Esophagus muscularis mucosa (tissue), 4 donors: ENCODE data around the gene MRPL32. TPM values are rescaled to one million over a fixed set of nuclear protein-coding genes. Genes with fewer than 3 reads are reported as not detected.

Source experiments
- DNase-seq: peaks from one replicate; pipeline ENCODE4 v3.0.0-alpha.2; 2017; ENCODE audit errors: extremely low spot score
- H3K27ac ChIP-seq, 4 donors: fragments of 200-600 bp; sonication (generic); replicated peaks in 1 of 4; 1 replicate in 3 of 4; 2 replicates in 1 of 4; pipeline ENCODE4 v1.5.1; 2016 to 2019; ENCODE audit warnings: mild to moderate bottlenecking in 1 of 4
- H3K27me3 ChIP-seq, 4 donors: fragments of 200-600 bp; sonication (generic); one replicate each; pipeline versions ENCODE4 v1.5.1 to v1.6.0; 2016 to 2019
- H3K36me3 ChIP-seq, 4 donors: fragments of 200-600 bp; sonication (generic); one replicate each; pipeline ENCODE4 v1.5.1; 2016 to 2019
- H3K4me1 ChIP-seq, 4 donors: fragments of 200-600 bp; sonication (generic); one replicate each; pipeline ENCODE4 v1.5.1; 2016 to 2019
- H3K4me3 ChIP-seq, 4 donors: fragments of 200-600 bp; sonication (generic); 1 replicate in 2 of 4; 2 replicates in 2 of 4; pipeline ENCODE4 v1.5.1; 2016 to 2019; ENCODE audit warnings: mild to moderate bottlenecking in 4 of 4, moderate library complexity in 1 of 4
- H3K9me3 ChIP-seq, 4 donors: fragments of 200-600 bp; sonication (generic); 1 replicate in 3 of 4; 2 replicates in 1 of 4; pipeline ENCODE4 v1.5.1; 2016 to 2019
- EP300 ChIP-seq: sonication (generic); formaldehyde crosslinking; IDR thresholded peaks from one replicate; pipeline ENCODE4 v1.6.1; 2017; ENCODE audit warnings: antibody characterized with exemption
- POLR2A ChIP-seq: fragments of 450-650 bp; IDR thresholded peaks from one replicate; pipeline ENCODE4 v1.6.1; 2017; ENCODE audit warnings: antibody characterized with exemption, moderate library complexity, mild to moderate bottlenecking, low read depth
- POLR2AphosphoS5 ChIP-seq, 2 donors: sonication (generic); formaldehyde crosslinking; IDR thresholded peaks; one replicate each; pipeline ENCODE4 v1.6.1; 2017; ENCODE audit warnings: antibody characterized with exemption in 2 of 2
- WGBS: methylation state at CpG from one replicate; pipeline ENCODE4 v1.1.5; 2018; 5-methylcytosine and 5-hydroxymethylcytosine counted together
- intact Hi-C: fragments of 100-400 bp; cut with DNase I; formaldehyde crosslinking; loops from one replicate; pipeline ENCODE4 v1.15.1; 2023
- total RNA-seq, 4 donors: library from RNA; depleted of rRNA; stranded (reverse); fragments of >200 nt; gene quantifications; one replicate each; pipeline versions ENCODE4 v1.1.0 to v1.2.1, GENCODE V29; 2016
- TF ChIP-seq, protein P1 (sequence below), 3 experiments: fragments of 200-600 bp in 2 of 3; fragments of 450-650 bp in 1 of 3; sonication (generic) in 2 of 3; IDR thresholded peaks; one replicate each; pipeline ENCODE4 v1.5.1; 2017 to 2019; ENCODE audit warnings: antibody characterized with exemption in 3 of 3, mild to moderate bottlenecking in 2 of 3, moderate library complexity in 1 of 3

MRPL32 gene
- total RNA-seq, 4 donors from 2014 or later = 40.5 to 63.3 (median 45.8) TPM

DNA sequence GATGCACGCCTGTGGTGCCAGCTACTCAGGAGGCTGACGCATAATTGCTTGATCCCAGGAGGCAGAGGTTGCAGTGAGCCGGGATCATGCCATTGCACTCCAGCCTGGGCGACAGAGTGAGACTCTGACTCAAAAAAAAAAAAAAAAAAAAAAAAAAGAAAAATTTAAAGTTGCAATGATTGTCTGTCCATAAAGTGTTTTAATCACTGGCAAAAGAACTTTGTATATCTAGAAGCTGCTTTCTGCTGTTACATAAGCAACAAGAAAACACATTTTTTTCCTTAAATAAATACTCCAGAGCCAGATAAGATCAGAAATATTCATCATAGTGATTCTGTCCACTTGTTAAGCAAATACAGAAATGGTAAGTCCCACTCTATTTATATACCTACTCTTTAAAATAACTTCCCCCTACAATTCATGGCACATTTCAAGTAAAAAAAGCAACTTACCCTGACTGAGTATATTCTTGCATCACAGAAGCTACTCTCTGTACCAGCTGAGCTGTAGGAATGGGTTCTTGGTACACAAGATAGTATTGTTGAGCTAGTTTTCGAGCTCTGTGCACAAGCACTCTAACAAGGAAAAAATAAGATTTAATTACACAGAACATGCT, 7.8 kb upstream of the MRPL32 start:
- no peaks in the 10 kb centered on the region for H3K27me3 ChIP-seq
- 91% methylated on average over 5 of the region's 5 CpGs for WGBS
- H3K4me1 ChIP-seq = peaks cover 12 to 18% (median 15%) of the 10 kb centered on the region in 4 donors
- no peak for DNase-seq
- TF ChIP-seq EP300 (no peak), POLR2AphosphoS5 (IDR thresholded peaks at IDR 0.05) (no peak), POLR2A (no peak)
- TF ChIP-seq, protein P1, sequence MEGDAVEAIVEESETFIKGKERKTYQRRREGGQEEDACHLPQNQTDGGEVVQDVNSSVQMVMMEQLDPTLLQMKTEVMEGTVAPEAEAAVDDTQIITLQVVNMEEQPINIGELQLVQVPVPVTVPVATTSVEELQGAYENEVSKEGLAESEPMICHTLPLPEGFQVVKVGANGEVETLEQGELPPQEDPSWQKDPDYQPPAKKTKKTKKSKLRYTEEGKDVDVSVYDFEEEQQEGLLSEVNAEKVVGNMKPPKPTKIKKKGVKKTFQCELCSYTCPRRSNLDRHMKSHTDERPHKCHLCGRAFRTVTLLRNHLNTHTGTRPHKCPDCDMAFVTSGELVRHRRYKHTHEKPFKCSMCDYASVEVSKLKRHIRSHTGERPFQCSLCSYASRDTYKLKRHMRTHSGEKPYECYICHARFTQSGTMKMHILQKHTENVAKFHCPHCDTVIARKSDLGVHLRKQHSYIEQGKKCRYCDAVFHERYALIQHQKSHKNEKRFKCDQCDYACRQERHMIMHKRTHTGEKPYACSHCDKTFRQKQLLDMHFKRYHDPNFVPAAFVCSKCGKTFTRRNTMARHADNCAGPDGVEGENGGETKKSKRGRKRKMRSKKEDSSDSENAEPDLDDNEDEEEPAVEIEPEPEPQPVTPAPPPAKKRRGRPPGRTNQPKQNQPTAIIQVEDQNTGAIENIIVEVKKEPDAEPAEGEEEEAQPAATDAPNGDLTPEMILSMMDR (IDR thresholded peaks at IDR 0.05) = no peak
- peaks cover 23 to 81% (median 61%) of the 10 kb centered on the region in 4 donors for H3K36me3 ChIP-seq
- H3K4me3 ChIP-seq = no peak overlapping the region
- intact Hi-C loops = no loop called here
- H3K9me3 ChIP-seq = no peaks in the 10 kb centered on the region
- H3K27ac ChIP-seq = no peak overlapping the region

DNA sequence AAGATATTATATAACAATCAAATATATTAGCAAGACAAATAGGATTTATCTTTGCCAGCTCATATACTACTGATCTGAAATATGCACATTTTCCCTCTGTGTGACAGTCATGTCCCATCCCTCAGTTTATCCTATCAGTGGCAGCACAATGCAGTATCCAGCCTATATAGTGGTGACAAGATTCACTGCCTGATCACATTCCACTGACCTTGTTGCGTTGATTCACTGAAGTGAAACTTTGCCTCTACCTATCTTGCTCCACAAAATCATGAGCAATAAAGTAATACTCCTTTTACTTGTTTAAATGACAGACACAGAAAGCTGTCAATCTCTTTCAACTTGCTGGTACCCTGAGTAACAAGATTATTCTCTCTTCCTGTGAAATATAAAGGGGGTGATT, 6.5 kb upstream of the MRPL32 start:
- no peaks in the 10 kb centered on the region for H3K27me3 ChIP-seq
- H3K36me3 ChIP-seq = peaks cover 14 to 68% (median 50%) of the 10 kb centered on the region in 4 donors
- no peaks in the 10 kb centered on the region for H3K9me3 ChIP-seq
- peaks cover 25 to 31% (median 28%) of the 10 kb centered on the region in 4 donors for H3K4me1 ChIP-seq
- intact Hi-C loops = no loop called here
- TF ChIP-seq, protein P1 (IDR thresholded peaks at IDR 0.05) = no peak
- TF ChIP-seq EP300 (no peak), POLR2AphosphoS5 (IDR thresholded peaks at IDR 0.05) (no peak), POLR2A (no peak)
- 100% methylated on average over 1 of the region's 1 CpG for WGBS
- no peak overlapping the region for H3K27ac ChIP-seq
- DNase-seq = no peak
- no peak overlapping the region for H3K4me3 ChIP-seq

DNA sequence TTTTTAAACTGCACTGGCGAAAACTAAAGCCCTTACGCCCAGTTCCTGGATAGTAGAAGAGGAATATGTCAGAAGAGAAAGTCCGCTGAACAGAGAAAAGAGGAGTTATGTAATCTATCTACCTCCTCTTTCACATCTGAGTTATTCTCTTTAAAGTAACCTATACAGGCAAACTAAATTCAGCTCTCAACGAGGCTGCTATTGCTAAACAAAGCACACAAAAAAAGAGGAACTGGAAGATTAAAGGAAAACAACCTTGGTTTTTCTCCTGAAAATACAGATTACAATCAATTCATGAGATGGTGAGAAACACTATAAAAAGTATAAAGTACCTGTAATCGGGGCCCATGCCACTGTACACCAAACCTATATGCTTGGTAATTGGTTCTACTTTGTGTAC, 6.0 kb upstream of the MRPL32 start:
- H3K27ac ChIP-seq = no peak overlapping the region
- TF ChIP-seq EP300 (no peak), POLR2AphosphoS5 (IDR thresholded peaks at IDR 0.05) (no peak)
- TF ChIP-seq, protein P1 (IDR thresholded peaks at IDR 0.05) = no peak
- H3K27me3 ChIP-seq = no peaks in the 10 kb centered on the region
- H3K4me1 ChIP-seq = peaks cover 31 to 37% (median 33%) of the 10 kb centered on the region in 4 donors
- H3K36me3 ChIP-seq = peaks cover 14 to 62% (median 44%) of the 10 kb centered on the region in 4 donors
- H3K4me3 ChIP-seq = no peak overlapping the region
- WGBS = 80% methylated on average over 5 of the region's 5 CpGs
- DNase-seq = no peak
- intact Hi-C loops = no loop called here
- H3K9me3 ChIP-seq = no peaks in the 10 kb centered on the region

DNA sequence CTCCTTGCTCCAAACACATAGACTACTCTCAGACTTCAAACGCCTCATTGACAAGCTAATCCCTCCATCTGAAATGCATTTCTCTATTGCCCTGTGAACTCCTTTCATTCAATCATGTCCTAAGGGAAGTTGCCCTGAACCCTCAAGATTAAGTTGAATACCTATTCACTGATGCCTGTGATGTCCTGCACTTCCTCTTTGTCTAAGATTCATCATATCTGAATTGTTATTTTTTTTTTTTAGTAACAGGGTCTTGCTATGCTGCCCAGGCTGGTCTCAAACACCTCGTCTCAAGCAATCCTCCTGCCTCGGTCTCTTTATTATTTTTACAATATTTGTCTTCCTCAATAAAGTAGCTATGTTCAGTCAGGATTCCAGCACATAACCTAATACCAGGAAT, 3.4 kb upstream of the MRPL32 start:
- Histone ChIP-seq H3K27ac (no peak overlapping the region), H3K9me3 (no peaks in the 10 kb centered on the region), H3K36me3 (peaks cover 8 to 36% (median 24%) of the 10 kb centered on the region in 4 donors), H3K27me3 (no peaks in the 10 kb centered on the region), H3K4me1 (peaks cover 38 to 48% (median 42%) of the 10 kb centered on the region in 4 donors), H3K4me3 (no peak overlapping the region)
- TF ChIP-seq, protein P1 (IDR thresholded peaks at IDR 0.05) = no peak
- TF ChIP-seq POLR2A (no peak), EP300 (no peak), POLR2AphosphoS5 (IDR thresholded peaks at IDR 0.05) (no peak)
- DNase-seq = no peak
- WGBS = 77% methylated on average over 3 of the region's 3 CpGs
- intact Hi-C loops = no loop called here

DNA sequence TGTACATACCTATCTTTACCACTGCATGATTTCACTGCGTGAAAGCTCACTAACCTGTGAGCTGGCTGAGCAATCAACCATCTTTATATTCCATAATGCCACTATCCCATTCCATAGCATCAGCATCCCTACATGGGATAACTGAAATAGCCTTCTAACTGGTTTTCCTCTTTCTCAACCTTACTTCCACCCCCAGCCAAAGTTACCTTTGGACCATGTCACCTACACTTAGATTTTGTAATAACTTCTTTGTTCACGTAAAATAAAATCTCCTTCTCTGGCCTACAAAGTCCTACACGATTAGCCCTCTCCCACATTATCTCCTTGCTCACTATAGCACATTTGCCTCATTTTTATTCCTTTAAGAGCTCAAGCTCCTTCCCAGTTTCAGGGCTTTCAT, 2.7 kb upstream of the MRPL32 start:
- 76% methylated on average over 3 of the region's 3 CpGs for WGBS
- Histone ChIP-seq H3K27ac (no peak overlapping the region), H3K4me3 (no peak overlapping the region), H3K36me3 (peaks cover 8 to 29% (median 20%) of the 10 kb centered on the region in 4 donors), H3K27me3 (no peaks in the 10 kb centered on the region), H3K9me3 (no peaks in the 10 kb centered on the region), H3K4me1 (peaks cover 44 to 55% (median 48%) of the 10 kb centered on the region in 4 donors)
- no peak for TF ChIP-seq EP300
- TF ChIP-seq, protein P1 (IDR thresholded peaks at IDR 0.05) = no peak
- TF ChIP-seq POLR2AphosphoS5 (IDR thresholded peaks at IDR 0.05) = no peak
- no peak for TF ChIP-seq POLR2A
- intact Hi-C loops = no loop called here
- no peak for DNase-seq
